Colonic mucosa (tissue), 4 donors: ENCODE data around the gene GPR82. TPM values are rescaled to one million over a fixed set of nuclear protein-coding genes. Genes with fewer than 3 reads are reported as not detected.
"Not testable (repeated sequence)": the region's sequence is repeated elsewhere in the genome, so short reads cannot be mapped to it uniquely, and the experiment has no call there.

Experiments used
- DNase-seq: peaks from one replicate; pipeline ENCODE4 v3.0.0-alpha.2; 2020
- H3K27ac ChIP-seq: fragments of 200-600 bp; one replicate; pipeline ENCODE4 v1.8.0; 2021
- H3K27me3 ChIP-seq: fragments of 200-600 bp; one replicate; pipeline ENCODE4 v1.8.0; 2021
- H3K36me3 ChIP-seq: fragments of 200-600 bp; one replicate; pipeline ENCODE4 v1.8.0; 2021
- H3K4me1 ChIP-seq: fragments of 200-600 bp; one replicate; pipeline ENCODE4 v1.8.0; 2021; ENCODE audit warnings: mild to moderate bottlenecking
- H3K4me3 ChIP-seq: fragments of 200-600 bp; one replicate; pipeline ENCODE4 v1.8.0; 2021
- H3K9ac ChIP-seq, 2 donors: one replicate each; pipeline ENCODE4 v1.7.0; 2013; ENCODE audit warnings: control low read depth in 2 of 2, low read depth in 2 of 2, low read length in 2 of 2
- H3K9me3 ChIP-seq: fragments of 200-600 bp; one replicate; pipeline ENCODE4 v1.8.0; 2021
- CTCF ChIP-seq: fragments of 200-600 bp; IDR thresholded peaks from one replicate; pipeline ENCODE4 v1.8.0; 2022; ENCODE audit warnings: antibody characterized with exemption, mild to moderate bottlenecking
- intact Hi-C: fragments of 100-400 bp; cut with DNase I; formaldehyde crosslinking; loops from one replicate; pipeline ENCODE4 v1.14.1; 2022
- total RNA-seq, 2 donors: library from RNA; stranded (reverse); fragmentation: NEBNext Ultra II Directional in 1 of 2; extraction: Animal tissue kit (Norgen Biotek cat#: 25700) in 1 of 2; gene quantifications; one replicate each; pipeline ENCODE4 v1.2.1, GENCODE V29; 2021
- donor health status: healthy.
- donor health status: DM: no; HTN: no; CAD: no.
- donor health status: DM: no; HTN: no; CAD: no.

GPR82 gene
- total RNA-seq, 2 donors from 2014 or later = 0.20 to 0.56 TPM

GRCh38 chrX:41708486-41708885 is 15.5 kb upstream of the GPR82 start:
- Histone ChIP-seq H3K27ac (no peak overlapping the region), H3K4me3 (no peak overlapping the region), H3K27me3 (no peaks in the 10 kb centered on the region), H3K36me3 (no peaks in the 10 kb centered on the region), H3K4me1 (no peaks in the 10 kb centered on the region), H3K9ac (no peak overlapping the region), H3K9me3 (no peaks in the 10 kb centered on the region)
- TF ChIP-seq CTCF = no peak
- no peak for DNase-seq
- intact Hi-C loops = no loop called here

- no peaks in the 10 kb centered on the region for H3K4me1 ChIP-seq
- TF ChIP-seq CTCF = no peak
- H3K27ac ChIP-seq = no peak overlapping the region
- no peaks in the 10 kb centered on the region for H3K36me3 ChIP-seq
- H3K9ac ChIP-seq = no peak overlapping the region
- H3K9me3 ChIP-seq = no peaks in the 10 kb centered on the region
- no peak overlapping the region for H3K4me3 ChIP-seq
- no peaks in the 10 kb centered on the region for H3K27me3 ChIP-seq
- intact Hi-C loops = no loop called here
- no peak for DNase-seq
Measured at GRCh38 chrX:41711021-41711667, 12.8 kb upstream of the GPR82 start.

- H3K4me3 ChIP-seq = no peak overlapping the region
- no peak overlapping the region for H3K9ac ChIP-seq
- no peaks in the 10 kb centered on the region for H3K4me1 ChIP-seq
- H3K27me3 ChIP-seq = no peaks in the 10 kb centered on the region
- H3K9me3 ChIP-seq = no peaks in the 10 kb centered on the region
- H3K27ac ChIP-seq = no peak overlapping the region
- TF ChIP-seq CTCF = no peak
- H3K36me3 ChIP-seq = no peaks in the 10 kb centered on the region
- no peak for DNase-seq
- intact Hi-C loops = no loop called here
Measured at GRCh38 chrX:41716222-41716621, 7.8 kb upstream of the GPR82 start.

GRCh38 chrX:41716767-41717473 is 7.1 kb upstream of the GPR82 start:
- peak; percentile 22 for DNase-seq
- intact Hi-C loops = no loop called here
- TF ChIP-seq CTCF = no peak
- Histone ChIP-seq H3K9ac (no peak overlapping the region), H3K36me3 (no peaks in the 10 kb centered on the region), H3K4me1 (no peaks in the 10 kb centered on the region), H3K27ac (no peak overlapping the region), H3K27me3 (no peaks in the 10 kb centered on the region), H3K9me3 (no peaks in the 10 kb centered on the region), H3K4me3 (no peak overlapping the region)

- Histone ChIP-seq H3K27ac (no peak overlapping the region), H3K4me1 (no peaks in the 10 kb centered on the region), H3K9ac (no peak overlapping the region), H3K27me3 (no peaks in the 10 kb centered on the region), H3K36me3 (no peaks in the 10 kb centered on the region), H3K9me3 (no peaks in the 10 kb centered on the region), H3K4me3 (no peak overlapping the region)
- no peak for TF ChIP-seq CTCF
- no peak for DNase-seq
- intact Hi-C loops = no loop called here
Measured at GRCh38 chrX:41718481-41719235, 5.3 kb upstream of the GPR82 start.

GRCh38 chrX:41719610-41720009 is 4.4 kb upstream of the GPR82 start:
- H3K4me3 ChIP-seq, intact Hi-C loops, H3K9me3 ChIP-seq, H3K27me3 ChIP-seq, DNase-seq, H3K36me3 ChIP-seq, H3K27ac ChIP-seq, H3K9ac ChIP-seq, H3K4me1 ChIP-seq: not testable (repeated sequence)
